ENCODE measurements around the gene ZNF124.
"Not testable (repeated sequence)": the region's sequence is repeated elsewhere in the genome, so short reads cannot be mapped to it uniquely, and the experiment has no call there.

The ZNF124 gene

DNA sequence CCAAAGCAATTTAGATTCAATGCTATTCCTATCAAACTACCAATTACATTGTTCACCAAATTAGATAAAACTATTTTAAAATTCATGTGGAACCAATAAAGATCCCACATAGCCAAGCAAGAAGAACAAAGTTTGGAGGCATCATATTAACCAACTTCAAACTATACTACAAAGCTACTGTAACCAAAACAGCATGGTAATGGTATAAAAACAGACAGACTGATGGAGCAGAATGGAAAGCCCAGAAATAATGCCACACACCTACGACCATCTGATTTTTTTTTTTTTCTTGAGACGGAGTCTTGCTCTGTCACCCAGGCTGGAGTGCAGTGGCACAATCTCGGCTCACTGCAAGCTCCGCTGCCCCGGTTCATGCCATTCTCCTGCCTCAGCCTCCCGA lies 7.1 kb downstream of the ZNF124 start:
- peaks cover 38% of the 10 kb centered on the region for H3K36me3 ChIP-seq (ENCODE audit: insufficient read depth, low read length)
- no peak overlapping the region for H3K9ac ChIP-seq (ENCODE audit: low read depth, low read length)
- peaks cover 18% of the 10 kb centered on the region for H3K4me1 ChIP-seq (ENCODE audit: insufficient read depth, low read length)
- H2AFZ ChIP-seq (ENCODE audit: low read depth, low read length): no peak overlapping the region
- TF ChIP-seq CTCF (IDR thresholded peaks at IDR 0.05; ENCODE audit: borderline replicate concordance, extremely low read depth, low read length, poor library complexity, severe bottlenecking): no peak
- no peak for TF ChIP-seq EZH2 (IDR thresholded peaks at IDR 0.05; ENCODE audit: borderline replicate concordance, low read depth, low read length, severe bottlenecking)
- H3K4me2 ChIP-seq (ENCODE audit: insufficient read depth, low read length): no peak overlapping the region
- peaks cover 7% of the 10 kb centered on the region for H4K20me1 ChIP-seq (ENCODE audit: insufficient read depth, low read length)
- H3K27ac ChIP-seq (ENCODE audit: low read length): no peak overlapping the region
- no peak overlapping the region for H3K4me3 ChIP-seq (ENCODE audit: low read depth in 1 of 2, low read length in 2 of 2)
- no peak for ATAC-seq (ENCODE audit: insufficient read depth, low read depth)
- peaks cover 41% of the 10 kb centered on the region for H3K9me3 ChIP-seq (ENCODE audit: insufficient read depth, low read length, severe bottlenecking)
- peaks cover 98% of the 10 kb centered on the region for H3K79me2 ChIP-seq (ENCODE audit: insufficient read depth, low read length)
- no peak for DNase-seq
- H3K27me3 ChIP-seq (ENCODE audit: insufficient read depth, low read length, poor library complexity): no peaks in the 10 kb centered on the region

DNA sequence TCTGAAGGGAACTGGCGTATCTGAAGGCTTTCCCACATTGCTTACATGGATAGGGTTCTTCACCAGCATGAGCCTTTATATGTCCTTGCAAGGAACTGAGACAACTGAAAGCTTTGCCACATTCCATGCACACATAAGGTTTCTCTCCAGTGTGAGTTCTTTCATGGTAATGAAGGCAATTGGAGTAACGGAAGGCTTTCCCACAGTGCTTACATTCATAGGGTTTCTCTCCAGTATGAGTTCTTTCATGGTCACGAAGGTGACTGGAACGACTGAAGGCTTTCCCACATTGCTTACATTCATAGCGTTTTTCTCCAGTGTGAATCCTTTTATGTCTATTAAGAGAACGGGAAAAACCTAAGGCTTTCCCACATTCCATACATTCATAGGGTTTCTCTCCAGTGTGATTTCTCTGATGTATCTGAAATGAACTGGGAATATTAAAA lies 15.0 kb downstream of the ZNF124 start:
- Histone ChIP-seq H3K79me2 (ENCODE audit: insufficient read depth, low read length) (peaks cover 76% of the 10 kb centered on the region), H4K20me1 (ENCODE audit: insufficient read depth, low read length) (0 out of 2 replicates have a peak, but pooled peaks cover under 1% of the 10 kb centered on the region), H3K36me3 (ENCODE audit: insufficient read depth, low read length) (peaks cover 84% of the 10 kb centered on the region), H3K4me2 (ENCODE audit: insufficient read depth, low read length) (no peak overlapping the region), H3K27ac (ENCODE audit: low read length) (no peak overlapping the region), H3K9me3 (ENCODE audit: insufficient read depth, low read length, severe bottlenecking) (peaks cover 69% of the 10 kb centered on the region), H3K9ac (ENCODE audit: low read depth, low read length) (no peak overlapping the region), H3K4me3 (ENCODE audit: low read depth in 1 of 2, low read length in 2 of 2) (no peak overlapping the region), H3K4me1 (ENCODE audit: insufficient read depth, low read length) (no peaks in the 10 kb centered on the region), H3K27me3 (ENCODE audit: insufficient read depth, low read length, poor library complexity) (no peaks in the 10 kb centered on the region), H2AFZ (ENCODE audit: low read depth, low read length) (no peak overlapping the region)
- TF ChIP-seq EZH2 (IDR thresholded peaks at IDR 0.05; ENCODE audit: borderline replicate concordance, low read depth, low read length, severe bottlenecking): no peak
- no peak for TF ChIP-seq CTCF (IDR thresholded peaks at IDR 0.05; ENCODE audit: borderline replicate concordance, extremely low read depth, low read length, poor library complexity, severe bottlenecking)
- no peak for ATAC-seq (ENCODE audit: insufficient read depth, low read depth)
- DNase-seq: no peak

- no peak for DNase-seq
- H3K4me3 ChIP-seq (ENCODE audit: low read depth in 1 of 2, low read length in 2 of 2): no peak overlapping the region
- H3K36me3 ChIP-seq (ENCODE audit: insufficient read depth, low read length): peaks cover 75% of the 10 kb centered on the region
- H4K20me1 ChIP-seq (ENCODE audit: insufficient read depth, low read length): peaks cover 4% of the 10 kb centered on the region; the same call in 1 of the 2 replicates
- H3K27ac ChIP-seq (ENCODE audit: low read length): no peak overlapping the region
- peaks cover 51% of the 10 kb centered on the region for H3K9me3 ChIP-seq (ENCODE audit: insufficient read depth, low read length, severe bottlenecking)
- H3K27me3 ChIP-seq (ENCODE audit: insufficient read depth, low read length, poor library complexity): no peaks in the 10 kb centered on the region
- no peak overlapping the region for H3K9ac ChIP-seq (ENCODE audit: low read depth, low read length)
- H2AFZ ChIP-seq (ENCODE audit: low read depth, low read length): no peak overlapping the region
- H3K4me2 ChIP-seq (ENCODE audit: insufficient read depth, low read length): no peak overlapping the region
- no peak; the same call in 2 of the 3 replicates for ATAC-seq (ENCODE audit: insufficient read depth, low read depth)
- no peak for TF ChIP-seq CTCF (IDR thresholded peaks at IDR 0.05; ENCODE audit: borderline replicate concordance, extremely low read depth, low read length, poor library complexity, severe bottlenecking)
- no peak for TF ChIP-seq EZH2 (IDR thresholded peaks at IDR 0.05; ENCODE audit: borderline replicate concordance, low read depth, low read length, severe bottlenecking)
- H3K4me1 ChIP-seq (ENCODE audit: insufficient read depth, low read length): no peaks in the 10 kb centered on the region; the same call in 1 of the 2 replicates
- H3K79me2 ChIP-seq (ENCODE audit: insufficient read depth, low read length): peaks cover 83% of the 10 kb centered on the region
Observed at GRCh38 chr1:247147781-247148180, 24.0 kb downstream of the ZNF124 start.

DNA sequence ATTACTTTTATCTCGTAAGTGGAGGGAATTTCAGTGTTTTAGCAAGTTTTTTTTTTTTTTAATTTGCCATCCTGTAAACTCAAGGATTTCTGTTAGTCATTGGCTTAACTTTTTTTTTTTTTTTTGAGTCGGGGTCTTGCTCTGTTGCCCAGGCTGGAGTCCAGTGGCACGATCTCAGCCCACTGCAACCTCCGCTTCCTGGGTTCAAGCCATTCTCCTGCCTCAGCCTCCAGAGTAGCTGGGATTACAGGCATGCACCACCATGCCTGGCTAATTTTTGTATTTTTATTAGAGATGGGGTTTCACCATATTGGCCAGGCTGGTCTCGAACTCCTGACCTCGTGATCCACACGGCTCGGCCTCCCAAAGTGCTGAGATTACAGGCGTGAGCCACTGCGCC lies 24.7 kb downstream of the ZNF124 start:
- not testable (repeated sequence) for H3K27ac ChIP-seq (ENCODE audit: low read length); H3K9ac ChIP-seq (ENCODE audit: low read depth, low read length); H3K4me3 ChIP-seq (ENCODE audit: low read depth in 1 of 2, low read length in 2 of 2); ATAC-seq (ENCODE audit: insufficient read depth, low read depth); H4K20me1 ChIP-seq (ENCODE audit: insufficient read depth, low read length); H3K27me3 ChIP-seq (ENCODE audit: insufficient read depth, low read length, poor library complexity); H2AFZ ChIP-seq (ENCODE audit: low read depth, low read length); H3K4me1 ChIP-seq (ENCODE audit: insufficient read depth, low read length); H3K4me2 ChIP-seq (ENCODE audit: insufficient read depth, low read length); DNase-seq
- peaks cover 71% of the 10 kb centered on the region for H3K36me3 ChIP-seq (ENCODE audit: insufficient read depth, low read length)
- peaks cover 56% of the 10 kb centered on the region for H3K9me3 ChIP-seq (ENCODE audit: insufficient read depth, low read length, severe bottlenecking)
- H3K79me2 ChIP-seq (ENCODE audit: insufficient read depth, low read length): peaks cover 83% of the 10 kb centered on the region

All from DND-41 (cell line).